NOMO-1 (cell line): ENCODE data around the gene AKIRIN1.
A peak's percentile ranks its signal among the peaks of the same experiment; 100 is the strongest.
"Not testable (repeated sequence)": the region's sequence is repeated elsewhere in the genome, so short reads cannot be mapped to it uniquely, and the experiment has no call there.

Experiments
- DNase-seq, 2 experiments: peaks; one replicate each; lab custom pipeline; 2025; ENCODE audit not compliant: unreplicated experiment in 2 of 2; lab: John Stamatoyannopoulos, UW

Gene AKIRIN1

DNA sequence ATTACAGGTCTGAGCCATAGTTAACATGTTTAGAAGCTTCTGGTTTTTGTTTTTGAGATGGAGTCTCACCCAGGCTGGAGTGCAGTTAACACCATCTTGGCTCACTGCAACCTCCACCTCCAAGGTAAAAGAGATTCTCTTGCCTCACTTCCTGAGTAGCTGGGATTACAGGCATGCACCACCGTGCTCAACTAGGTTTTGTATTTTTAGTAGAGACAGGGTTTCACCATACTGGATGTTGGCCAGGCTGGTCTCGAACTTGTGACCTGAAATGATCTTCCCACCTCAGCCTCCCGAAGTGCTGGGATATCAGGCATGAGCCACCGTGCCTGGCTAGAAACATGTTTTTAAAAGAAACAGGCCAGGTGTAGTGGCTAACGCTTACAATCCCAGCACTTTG is 45.6 kb downstream of the AKIRIN1 start:
- no peak for DNase-seq

DNA sequence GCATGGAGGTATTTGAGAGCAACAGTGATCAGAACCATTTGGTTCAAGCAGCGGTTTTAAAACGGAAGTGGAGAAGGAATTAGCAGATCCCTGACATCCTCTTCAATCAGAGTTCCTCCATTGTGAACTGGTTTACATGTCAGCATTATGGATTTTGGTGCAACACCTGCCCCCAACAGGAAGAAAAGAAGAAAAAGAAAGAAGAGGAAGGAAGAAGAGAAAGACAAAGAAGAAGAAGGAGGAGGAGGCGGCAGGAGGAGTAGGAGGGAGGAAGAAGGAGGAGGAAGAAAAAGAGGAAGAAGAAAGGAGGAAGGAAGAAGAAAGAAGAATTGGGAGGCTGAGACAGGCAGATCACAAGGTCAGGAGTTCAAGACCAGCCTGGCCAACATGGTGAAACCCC is 52.4 kb downstream of the AKIRIN1 start:
- peak; percentile 14 to 44 for DNase-seq

DNA sequence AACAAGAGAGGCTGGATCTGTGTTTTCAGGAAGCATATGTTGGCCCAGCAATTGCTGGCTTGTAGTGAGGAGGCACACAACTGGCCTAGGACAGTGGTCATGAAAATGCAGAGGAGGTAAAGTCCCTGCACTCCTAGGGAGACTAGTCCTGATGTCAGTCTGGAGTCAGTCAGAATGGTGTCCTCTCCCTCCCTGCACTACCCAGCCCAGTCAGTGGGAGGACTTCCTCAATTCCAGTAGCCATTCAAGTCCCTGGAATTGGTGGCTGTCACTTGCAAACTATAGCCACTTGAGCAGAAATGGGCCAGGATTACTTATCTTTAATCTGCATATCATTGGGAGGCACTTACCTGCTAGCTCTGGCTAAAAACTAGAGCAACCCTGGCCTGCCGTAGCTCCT is 53.7 kb downstream of the AKIRIN1 start:
- no peak for DNase-seq

DNA sequence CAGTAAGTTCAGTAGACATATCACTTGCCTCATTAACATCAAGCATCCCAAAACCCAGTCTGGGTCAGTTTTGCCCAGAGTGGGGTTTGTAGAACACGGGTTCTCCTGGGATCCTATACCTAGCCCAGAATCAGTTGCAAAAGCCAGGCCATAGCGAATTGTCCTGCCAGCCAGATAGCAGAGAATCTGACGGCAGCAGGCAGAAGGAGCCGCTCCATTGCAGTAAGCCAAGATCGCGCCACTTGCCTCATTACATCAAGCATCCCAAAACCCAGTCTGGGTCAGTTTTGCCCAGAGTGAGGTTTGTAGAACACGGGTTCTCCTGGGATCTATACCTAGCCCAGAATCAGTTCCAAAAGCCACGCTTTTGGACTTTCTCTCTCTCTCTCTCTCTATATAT is 54.2 kb downstream of the AKIRIN1 start:
- no peak for DNase-seq

DNA sequence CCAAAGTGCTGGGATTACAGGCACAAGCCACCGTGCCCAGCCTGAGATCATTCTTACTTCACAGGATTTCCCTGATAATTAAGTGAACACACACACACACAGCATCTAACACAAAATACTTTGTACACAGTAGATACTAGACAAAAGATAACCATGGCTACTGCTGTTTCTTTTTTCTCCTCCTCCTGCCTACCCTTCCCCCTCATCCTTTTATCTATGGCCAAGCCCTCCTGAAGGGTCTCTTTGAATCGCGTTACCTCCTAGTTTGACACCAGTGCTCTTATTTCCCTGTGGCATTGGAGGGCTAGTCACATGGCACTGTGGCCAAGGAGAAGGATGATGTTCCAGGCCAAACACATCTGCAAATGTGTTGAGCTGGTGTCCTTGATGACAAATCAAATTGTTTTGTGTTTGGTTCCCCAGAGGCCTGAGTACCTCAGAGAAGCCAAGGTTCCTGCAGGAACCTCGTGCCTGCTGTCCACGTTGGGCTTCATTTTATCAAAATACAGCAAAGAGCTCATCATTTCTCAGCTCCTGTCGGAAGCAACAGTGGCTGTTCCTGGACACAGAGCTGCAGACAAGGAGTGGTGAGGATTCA is 55.6 kb downstream of the AKIRIN1 start:
- DNase-seq, result no peak

DNA sequence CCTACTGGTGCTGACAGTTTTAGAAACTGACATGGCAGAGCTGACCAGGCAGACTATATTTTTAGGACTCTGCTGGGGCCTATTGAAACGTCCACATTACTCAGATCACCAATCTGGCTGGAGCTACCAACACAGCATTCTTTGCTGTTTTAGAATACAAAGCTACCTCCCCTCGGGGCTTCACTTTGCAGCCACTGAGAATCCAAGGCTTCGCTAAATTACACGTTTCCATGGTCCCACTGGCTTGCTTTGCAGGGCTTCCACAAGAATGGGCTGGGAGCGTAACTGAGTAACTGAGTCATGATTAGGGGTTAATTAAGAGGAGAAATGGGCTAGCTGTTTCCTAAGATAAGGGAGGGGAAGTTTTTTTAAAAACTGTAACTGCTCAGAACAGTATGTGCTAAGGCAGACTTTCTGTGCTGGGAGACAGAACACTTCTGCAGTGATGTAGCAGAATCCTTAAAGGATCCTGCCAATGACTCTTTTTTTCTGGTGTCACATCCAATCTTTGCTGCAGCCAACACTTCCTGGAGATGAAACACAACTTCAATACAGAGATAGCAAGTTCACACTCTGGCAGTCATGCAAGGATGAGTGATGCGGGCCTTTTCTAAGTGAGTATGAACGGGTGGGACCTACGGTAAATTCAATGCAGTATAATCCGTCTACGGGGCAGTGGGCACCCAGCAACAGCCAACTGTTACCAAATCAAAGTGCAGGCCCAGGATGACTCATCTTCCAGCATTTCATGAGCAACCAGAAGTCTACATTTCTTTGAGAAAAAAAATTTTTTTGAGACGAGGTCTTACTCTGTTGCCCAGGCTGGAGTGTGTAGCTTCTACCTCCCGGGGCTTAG is 56.5 kb downstream of the AKIRIN1 start:
- DNase-seq, result no peak

DNA sequence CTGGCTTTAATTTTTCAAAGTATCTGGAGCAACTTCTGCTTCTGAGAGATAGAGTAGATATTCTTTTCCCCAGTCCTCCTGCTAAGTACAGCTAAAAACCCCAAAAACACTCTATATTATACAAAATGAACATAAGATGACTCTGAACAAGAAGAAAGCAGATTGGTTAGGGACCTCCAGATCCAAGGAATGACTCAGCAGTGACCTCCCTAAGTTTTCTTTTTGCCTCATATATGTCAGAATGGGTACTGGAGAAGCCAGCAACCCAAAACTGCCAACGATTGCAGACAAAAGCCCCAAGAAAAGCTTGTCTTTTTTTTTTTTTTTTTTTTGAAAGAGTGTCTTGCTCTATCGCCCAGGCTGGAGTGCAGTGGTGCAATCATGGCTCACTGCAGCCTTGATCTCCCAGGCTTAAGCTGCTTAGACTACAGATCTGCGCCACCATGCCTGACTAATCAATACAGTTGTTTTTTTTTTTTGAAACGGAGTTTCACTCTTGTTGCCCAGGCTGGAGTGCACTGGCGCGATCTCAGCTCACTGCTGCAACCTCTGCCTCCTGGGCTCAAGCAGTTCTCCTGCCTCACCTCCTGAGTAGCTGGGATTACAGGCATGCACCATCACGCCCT is 57.8 kb downstream of the AKIRIN1 start:
- DNase-seq, result no peak

DNA sequence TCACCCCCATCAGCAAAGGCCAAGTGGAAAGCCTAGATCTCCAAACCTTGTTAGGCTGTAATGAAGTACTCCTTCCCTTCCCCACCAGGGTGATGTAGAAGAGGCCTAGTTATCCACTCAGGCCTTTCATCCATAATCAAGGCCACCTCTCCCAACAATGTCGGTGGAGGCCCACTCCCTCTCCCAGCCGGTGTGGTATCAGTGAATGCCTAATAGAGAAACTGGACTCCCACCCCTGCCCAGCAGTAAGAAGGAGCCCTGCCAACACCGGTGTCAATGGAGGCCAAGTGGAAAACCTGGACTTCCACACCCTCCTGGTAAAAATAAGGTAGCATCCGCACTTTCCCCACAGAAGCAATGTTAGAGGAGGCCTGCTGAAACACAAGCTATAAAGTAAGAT is 58.9 kb downstream of the AKIRIN1 start:
- no peak for DNase-seq

DNA sequence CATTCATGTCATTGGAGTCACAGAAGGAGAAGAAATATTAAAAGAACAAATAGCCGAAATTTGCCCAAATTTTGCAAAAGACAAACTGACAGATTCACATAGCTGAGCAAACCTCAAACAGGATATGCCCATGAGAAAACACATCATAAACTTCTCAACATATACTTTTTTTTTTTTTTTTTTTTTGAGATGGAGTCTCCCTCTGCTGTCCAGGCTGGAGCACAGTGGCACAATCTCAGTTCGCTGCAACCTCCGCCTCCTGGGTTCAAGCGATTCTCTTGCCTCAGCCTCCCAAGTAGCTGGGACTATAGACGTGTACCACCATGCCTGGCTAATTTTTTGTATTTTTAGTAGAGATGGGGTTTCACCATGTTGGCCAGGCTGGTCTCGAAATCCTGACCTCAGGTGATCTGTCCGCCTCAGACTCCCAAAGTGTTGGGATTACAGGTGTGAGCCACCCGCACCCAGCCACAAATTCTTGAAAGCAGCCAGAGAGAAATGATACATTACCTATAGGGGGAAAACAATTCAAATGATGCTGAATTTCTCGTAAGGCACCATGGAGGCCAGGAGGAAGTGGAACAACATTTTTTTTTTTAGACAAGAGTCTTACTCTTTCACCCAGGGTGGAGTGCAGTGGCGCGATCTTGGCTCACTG is 60.2 kb downstream of the AKIRIN1 start:
- not testable (repeated sequence) for DNase-seq

DNA sequence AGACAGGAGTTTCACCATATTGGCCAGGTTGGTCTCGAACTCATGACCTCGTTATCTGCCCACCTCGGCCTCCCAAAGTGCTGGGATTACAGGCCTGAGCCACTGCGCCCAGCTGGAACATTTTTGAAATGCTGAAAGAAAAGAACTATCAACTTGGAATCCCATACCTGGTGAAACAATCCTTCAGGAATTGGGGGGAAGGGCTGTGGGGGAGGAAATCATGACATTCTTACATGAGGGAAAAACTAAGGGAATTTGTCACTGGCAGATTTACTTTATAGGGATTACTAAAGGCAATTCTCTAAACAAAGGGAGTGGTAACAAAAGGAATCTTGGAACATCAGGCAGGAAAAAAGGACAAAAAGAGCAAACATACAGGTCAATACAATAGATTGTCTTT is 60.9 kb downstream of the AKIRIN1 start:
- no peak for DNase-seq

DNA sequence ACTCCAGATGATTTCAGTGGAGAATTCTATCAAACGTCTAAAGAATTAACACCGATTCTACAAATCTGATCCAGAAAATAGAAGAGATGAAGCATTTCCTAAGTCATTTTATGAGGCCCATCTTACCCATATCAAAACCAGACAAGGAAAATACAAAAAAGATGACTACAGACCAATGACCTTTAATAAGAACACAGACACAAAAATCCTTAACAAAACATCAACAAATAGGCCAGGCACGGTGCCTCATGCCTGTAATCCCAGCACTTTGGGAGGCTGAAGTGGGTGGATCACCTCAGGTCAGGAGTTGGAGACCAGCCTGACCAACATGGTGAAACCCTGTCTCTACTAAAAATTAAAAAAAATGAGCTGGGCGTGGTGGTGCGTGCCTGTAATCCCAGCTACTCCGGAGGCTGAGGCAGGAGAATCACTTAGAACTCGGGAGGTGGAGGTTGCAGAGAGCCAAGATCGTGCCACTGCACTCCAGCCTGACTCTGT is 64.2 kb downstream of the AKIRIN1 start:
- DNase-seq, result not testable (repeated sequence)
